ENCODE data around the gene ALAS1.

GRCh38 chr3:52232279-52233107 lies 34.5 kb downstream of the ALAS1 start:
- no peak for TF ChIP-seq CTCF (conservative IDR thresholded peaks at IDR 0.05)
- no peak for TF ChIP-seq EZH2 (IDR thresholded peaks at IDR 0.05; ENCODE audit: low read depth)

Data from PC-9 (cell line).